Measurements from ENCODE around the gene ASB12. TPM values are rescaled to one million over a fixed set of nuclear protein-coding genes. Genes with fewer than 3 reads are reported as not detected.
"Not testable (repeated sequence)": the region's sequence is repeated elsewhere in the genome, so short reads cannot be mapped to it uniquely, and the experiment has no call there.

Gene ASB12
- polyA plus RNA-seq, 2 of the 4 experiments (the other 2 are of a cell fraction), result 0.08 TPM; not detected in 1

DNA sequence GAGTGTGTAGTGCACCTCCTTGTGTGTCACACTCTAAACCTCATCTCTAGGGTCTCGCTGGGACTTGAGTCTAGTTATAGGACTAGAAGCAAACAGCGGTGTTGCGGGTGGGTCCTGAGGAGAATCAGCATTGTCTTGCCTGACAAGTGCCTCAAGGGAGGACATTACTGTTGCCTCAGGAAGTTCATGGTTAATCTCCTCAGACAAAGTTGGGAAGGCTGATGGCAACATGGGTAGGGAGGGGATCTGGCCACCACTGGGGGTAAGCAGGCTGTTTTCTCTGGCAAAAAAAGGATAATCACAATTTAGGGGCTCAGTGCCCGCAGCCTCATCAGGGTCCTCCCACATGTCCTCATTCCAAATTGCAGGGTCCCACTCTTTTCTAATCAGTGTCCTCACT, 12.4 kb downstream of the ASB12 start (continued):
- no peak for TF ChIP-seq HMGXB4 (CRISPR knock-in tag; IDR thresholded peaks at IDR 0.05; ENCODE audit: borderline replicate concordance)
- no peak for TF ChIP-seq CHD4 (IDR thresholded peaks at IDR 0.05; ENCODE audit: borderline replicate concordance)
- TF ChIP-seq TFCP2L1 (CRISPR knock-in tag; IDR thresholded peaks at IDR 0.05), result no peak
- TF ChIP-seq PHF8 (IDR thresholded peaks at IDR 0.05; ENCODE audit: borderline replicate concordance, low read depth), result no peak
- TF ChIP-seq POLR2AphosphoS2 (conservative IDR thresholded peaks at IDR 0.05; ENCODE audit: low read length), result no peak
- no peak for TF ChIP-seq MAZ (IDR thresholded peaks at IDR 0.05; ENCODE audit: borderline replicate concordance, low read depth, low read length)

- H3K4me1 ChIP-seq, POLR2A ChIA-PET, H3K4me2 ChIP-seq, H3K4me3 ChIP-seq, CTCF ChIA-PET, H3K9me3 ChIP-seq, FAIRE-seq, H3K27ac ChIP-seq: not testable (repeated sequence)
- DNase-seq (ENCODE audit: low read depth in 1 of 2, low spot score in 1 of 2), result peak in 1 of 2 experiments; percentile 19
- ATAC-seq, result 0 out of 6 replicates have a peak, but pooled peaks of 1 of the 2 experiments have one; percentile 41
Observed at GRCh38 chrX:64213989-64214388, 16.4 kb downstream of the ASB12 start.

DNA sequence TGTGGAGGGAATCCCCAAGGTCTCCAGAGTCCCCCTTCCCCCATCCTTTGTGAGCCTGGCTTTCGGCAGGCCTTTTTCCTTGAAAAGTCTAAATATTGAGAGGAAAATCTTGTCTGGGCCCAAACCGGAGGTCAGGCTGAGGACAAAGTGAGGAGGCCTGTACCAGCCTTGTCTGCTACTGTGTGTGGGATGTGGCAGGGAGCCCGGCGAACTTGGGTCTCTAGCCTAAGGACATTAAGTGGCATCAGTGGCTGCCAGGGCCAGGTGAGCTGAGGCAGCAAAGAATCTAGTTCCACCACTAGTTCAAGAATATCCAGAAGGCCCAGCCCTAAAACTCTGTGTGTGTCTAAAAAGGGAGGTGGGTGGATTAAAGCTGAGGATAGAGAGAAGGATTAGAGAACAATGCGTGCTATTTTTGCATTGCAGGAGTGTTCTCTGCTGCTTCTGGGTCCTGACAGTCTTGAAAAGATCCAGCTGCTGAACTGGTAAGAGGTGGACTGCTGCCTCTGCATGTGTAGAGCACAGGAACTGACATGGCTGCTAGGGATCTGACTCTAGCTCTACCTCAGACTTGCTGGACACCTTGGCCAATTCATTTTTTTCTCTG, 23.7 kb downstream of the ASB12 start:
- no peak for TF ChIP-seq TFCP2L1 (CRISPR knock-in tag; IDR thresholded peaks at IDR 0.05)
- no peak for TF ChIP-seq ZC3H11A (IDR thresholded peaks at IDR 0.05)
- TF ChIP-seq BCL3 (IDR thresholded peaks at IDR 0.05), result no peak
- no peak for TF ChIP-seq RCOR1 (IDR thresholded peaks at IDR 0.05; ENCODE audit: low read depth, low read length)
- no peak for TF ChIP-seq HMGXB4 (CRISPR knock-in tag; IDR thresholded peaks at IDR 0.05; ENCODE audit: borderline replicate concordance)
- TF ChIP-seq, protein P1, sequence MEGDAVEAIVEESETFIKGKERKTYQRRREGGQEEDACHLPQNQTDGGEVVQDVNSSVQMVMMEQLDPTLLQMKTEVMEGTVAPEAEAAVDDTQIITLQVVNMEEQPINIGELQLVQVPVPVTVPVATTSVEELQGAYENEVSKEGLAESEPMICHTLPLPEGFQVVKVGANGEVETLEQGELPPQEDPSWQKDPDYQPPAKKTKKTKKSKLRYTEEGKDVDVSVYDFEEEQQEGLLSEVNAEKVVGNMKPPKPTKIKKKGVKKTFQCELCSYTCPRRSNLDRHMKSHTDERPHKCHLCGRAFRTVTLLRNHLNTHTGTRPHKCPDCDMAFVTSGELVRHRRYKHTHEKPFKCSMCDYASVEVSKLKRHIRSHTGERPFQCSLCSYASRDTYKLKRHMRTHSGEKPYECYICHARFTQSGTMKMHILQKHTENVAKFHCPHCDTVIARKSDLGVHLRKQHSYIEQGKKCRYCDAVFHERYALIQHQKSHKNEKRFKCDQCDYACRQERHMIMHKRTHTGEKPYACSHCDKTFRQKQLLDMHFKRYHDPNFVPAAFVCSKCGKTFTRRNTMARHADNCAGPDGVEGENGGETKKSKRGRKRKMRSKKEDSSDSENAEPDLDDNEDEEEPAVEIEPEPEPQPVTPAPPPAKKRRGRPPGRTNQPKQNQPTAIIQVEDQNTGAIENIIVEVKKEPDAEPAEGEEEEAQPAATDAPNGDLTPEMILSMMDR (IDR thresholded peaks at IDR 0.05), result no peak
- TF ChIP-seq HEYL (CRISPR knock-in tag; IDR thresholded peaks at IDR 0.05), result no peak
- TF ChIP-seq, protein P2, sequence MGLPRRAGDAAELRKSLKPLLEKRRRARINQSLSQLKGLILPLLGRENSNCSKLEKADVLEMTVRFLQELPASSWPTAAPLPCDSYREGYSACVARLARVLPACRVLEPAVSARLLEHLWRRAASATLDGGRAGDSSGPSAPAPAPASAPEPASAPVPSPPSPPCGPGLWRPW (IDR thresholded peaks at IDR 0.05), result no peak
- no peak for TF ChIP-seq RNF2 (IDR thresholded peaks at IDR 0.05; ENCODE audit: borderline replicate concordance, low read depth)
- TF ChIP-seq RAD21 (conservative IDR thresholded peaks at IDR 0.05 in 1 of 2, IDR thresholded peaks at IDR 0.05 in 1 of 2), result no peak
- TF ChIP-seq ZSCAN20 (CRISPR knock-in tag; IDR thresholded peaks at IDR 0.05), result no peak
- no peak for TF ChIP-seq NR3C1 (IDR thresholded peaks at IDR 0.05)
- TF ChIP-seq, protein P3, sequence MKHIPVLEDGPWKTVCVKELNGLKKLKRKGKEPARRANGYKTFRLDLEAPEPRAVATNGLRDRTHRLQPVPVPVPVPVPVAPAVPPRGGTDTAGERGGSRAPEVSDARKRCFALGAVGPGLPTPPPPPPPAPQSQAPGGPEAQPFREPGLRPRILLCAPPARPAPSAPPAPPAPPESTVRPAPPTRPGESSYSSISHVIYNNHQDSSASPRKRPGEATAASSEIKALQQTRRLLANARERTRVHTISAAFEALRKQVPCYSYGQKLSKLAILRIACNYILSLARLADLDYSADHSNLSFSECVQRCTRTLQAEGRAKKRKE (CRISPR knock-in tag; IDR thresholded peaks at IDR 0.05; ENCODE audit: low read depth), result no peak
- no peak for TF ChIP-seq MYC (IDR thresholded peaks at IDR 0.05; ENCODE audit: borderline replicate concordance, low read length)
- TF ChIP-seq HOXA7 (CRISPR knock-in tag; IDR thresholded peaks at IDR 0.05), result no peak
- TF ChIP-seq POLR2A (IDR thresholded peaks at IDR 0.05; ENCODE audit: low read length), result no peak
- TF ChIP-seq MAFK (IDR thresholded peaks at IDR 0.05; ENCODE audit: partially characterized antibody), result no peak
- no peak for TF ChIP-seq REST (IDR thresholded peaks at IDR 0.05)
- FAIRE-seq, result no peak
- peaks cover 7% of the 10 kb centered on the region for H3K4me1 ChIP-seq
- no peaks in the 10 kb centered on the region for H3K9me3 ChIP-seq
- H3K27ac ChIP-seq, result peak overlapping the region; percentile 93 to 97
- ChIA-PET POLR2A (interaction anchor here (1.5 to 2.0 kb wide), 4 partner anchors 11 to 452 kb away, joined by 3 to 5 read pairs (median 4); partner anchors contain the start of gene MTMR8), CTCF (interaction anchor here (1.8 kb wide), 1 partner anchor 14 kb away, joined by 3 read pairs; no protein-coding TSS in a partner anchor)
- peak overlapping the region; percentile 91 for H3K4me3 ChIP-seq
- ATAC-seq, result no peak
- 79% methylated on average over 5 of the region's 5 CpGs for whole genome bisulfite sequencing (ENCODE audit: missing lambda C conversion rate)
- no peak for DNase-seq (ENCODE audit: low read depth in 1 of 2, low spot score in 1 of 2)
- H3K4me2 ChIP-seq, result peak overlapping the region; percentile 77

Data from A549 (cell line).